Stimulated activated CD8-positive, alpha-beta memory T cell treated with anti-CD3 and anti-CD28 coated beads, Interleukin-15, amount 100 ng/mL, for 4 hours (primary cell): ENCODE measurements around the gene CSTPP1.
"Not testable (repeated sequence)": the region's sequence is repeated elsewhere in the genome, so short reads cannot be mapped to it uniquely, and the experiment has no call there.

Experiments
- DNase-seq, 2 donors: peaks; one replicate each; pipeline ENCODE4 v3.0.0-alpha.2; 2020; ENCODE audit warnings: low read depth in 2 of 2

CSTPP1 gene

GRCh38 chr11:47044119-47044518 lies 107.6 kb downstream of the CSTPP1 start:
- DNase-seq: no peak

GRCh38 chr11:47047972-47048371 lies 111.4 kb downstream of the CSTPP1 start:
- no peak for DNase-seq

- DNase-seq: no peak
These were observed 113.7 kb downstream of the CSTPP1 start for GRCh38 chr11:47050284-47050683.

- DNase-seq: no peak
These were observed 114.7 kb downstream of the CSTPP1 start for GRCh38 chr11:47051217-47051616.

- DNase-seq: no peak
These were observed 115.6 kb downstream of the CSTPP1 start for GRCh38 chr11:47052165-47052564.

- DNase-seq: no peak
These were observed 116.0 kb downstream of the CSTPP1 start for GRCh38 chr11:47052576-47052975.

GRCh38 chr11:47055534-47055933 lies 119.0 kb downstream of the CSTPP1 start:
- no peak for DNase-seq

- no peak for DNase-seq
These were observed 119.8 kb downstream of the CSTPP1 start for GRCh38 chr11:47056261-47056915.

GRCh38 chr11:47057365-47057764 lies 120.8 kb downstream of the CSTPP1 start:
- DNase-seq: no peak

GRCh38 chr11:47060807-47061206 lies 124.2 kb downstream of the CSTPP1 start:
- DNase-seq: no peak

- DNase-seq: no peak
These were observed 125.0 kb downstream of the CSTPP1 start for GRCh38 chr11:47061429-47062178.

GRCh38 chr11:47062736-47063135 lies 126.2 kb downstream of the CSTPP1 start:
- no peak for DNase-seq

GRCh38 chr11:47067401-47067800 lies 130.8 kb downstream of the CSTPP1 start:
- no peak for DNase-seq

- DNase-seq: no peak
These were observed 134.2 kb downstream of the CSTPP1 start for GRCh38 chr11:47070769-47071168.

GRCh38 chr11:47071341-47071740 lies 134.8 kb downstream of the CSTPP1 start:
- DNase-seq: no peak

- no peak for DNase-seq
These were observed 135.3 kb downstream of the CSTPP1 start for GRCh38 chr11:47071791-47072261.

- no peak for DNase-seq
These were observed 142.4 kb downstream of the CSTPP1 start for GRCh38 chr11:47078751-47079521.

GRCh38 chr11:47080775-47081174 lies 144.2 kb downstream of the CSTPP1 start:
- not testable (repeated sequence) for DNase-seq

- no peak for DNase-seq
These were observed 147.4 kb downstream of the CSTPP1 start for GRCh38 chr11:47083913-47084312.

- no peak for DNase-seq
These were observed 151.2 kb downstream of the CSTPP1 start for GRCh38 chr11:47087801-47088200.

GRCh38 chr11:47093541-47093940 lies 157.0 kb downstream of the CSTPP1 start:
- DNase-seq: no peak

GRCh38 chr11:47096871-47097270 lies 160.3 kb downstream of the CSTPP1 start:
- not testable (repeated sequence) for DNase-seq
